ENCODE measurements around the gene SLC16A1. TPM values are rescaled to one million over a fixed set of nuclear protein-coding genes. Genes with fewer than 3 reads are reported as not detected.
"Not testable (repeated sequence)": the region's sequence is repeated elsewhere in the genome, so short reads cannot be mapped to it uniquely, and the experiment has no call there.

Gene SLC16A1
- total RNA-seq, 2 donors from 2014 or later = 55.6 to 70.5 TPM

GRCh38 chr1:112983537-112984131 lies 27.6 kb upstream of the SLC16A1 start:
- no peaks in the 10 kb centered on the region for H3K4me1 Mint-ChIP-seq (ENCODE audit: low read depth)
- H3K36me3 Mint-ChIP-seq (ENCODE audit: insufficient read depth in 2 of 2) = no peaks in the 10 kb centered on the region
- no peak for DNase-seq
- no peak for ATAC-seq (replicated peaks in 1 of 2)
- H3K27ac Mint-ChIP-seq = no peak overlapping the region
- no peaks in the 10 kb centered on the region for H3K27me3 Mint-ChIP-seq (ENCODE audit: low read depth)
- no peak overlapping the region for H3K4me3 Mint-ChIP-seq
- H3K9me3 Mint-ChIP-seq = no peaks in the 10 kb centered on the region

- Mint-ChIP-seq H3K27ac (no peak overlapping the region), H3K27me3 (ENCODE audit: low read depth) (no peaks in the 10 kb centered on the region), H3K4me1 (ENCODE audit: low read depth) (no peaks in the 10 kb centered on the region), H3K9me3 (no peaks in the 10 kb centered on the region), H3K4me3 (no peak overlapping the region), H3K36me3 (ENCODE audit: insufficient read depth in 2 of 2) (no peaks in the 10 kb centered on the region)
- no peak for ATAC-seq (replicated peaks in 1 of 2)
- DNase-seq = no peak
Observed at GRCh38 chr1:112982853-112983536, 27.0 kb upstream of the SLC16A1 start.

- no peaks in the 10 kb centered on the region for H3K4me1 Mint-ChIP-seq (ENCODE audit: low read depth)
- H3K36me3 Mint-ChIP-seq (ENCODE audit: insufficient read depth in 2 of 2) = no peaks in the 10 kb centered on the region
- H3K9me3 Mint-ChIP-seq = no peaks in the 10 kb centered on the region
- H3K27me3 Mint-ChIP-seq (ENCODE audit: low read depth) = no peaks in the 10 kb centered on the region
- H3K27ac Mint-ChIP-seq = no peak overlapping the region
- no peak for ATAC-seq (replicated peaks in 1 of 2)
- H3K4me3 Mint-ChIP-seq = no peak overlapping the region
- DNase-seq = no peak
Observed at GRCh38 chr1:112982328-112982727, 26.3 kb upstream of the SLC16A1 start.

- not testable (repeated sequence) for H3K27ac Mint-ChIP-seq; ATAC-seq (replicated peaks in 1 of 2); H3K4me3 Mint-ChIP-seq; H3K9me3 Mint-ChIP-seq; H3K27me3 Mint-ChIP-seq (ENCODE audit: low read depth); H3K36me3 Mint-ChIP-seq (ENCODE audit: insufficient read depth in 2 of 2); H3K4me1 Mint-ChIP-seq (ENCODE audit: low read depth); DNase-seq
Observed at GRCh38 chr1:112981834-112982233, 25.8 kb upstream of the SLC16A1 start.

GRCh38 chr1:112981426-112981825 lies 25.4 kb upstream of the SLC16A1 start:
- Mint-ChIP-seq H3K4me1 (ENCODE audit: low read depth) (no peaks in the 10 kb centered on the region), H3K9me3 (no peaks in the 10 kb centered on the region), H3K27me3 (ENCODE audit: low read depth) (no peaks in the 10 kb centered on the region), H3K27ac (no peak overlapping the region), H3K36me3 (ENCODE audit: insufficient read depth in 2 of 2) (no peaks in the 10 kb centered on the region), H3K4me3 (no peak overlapping the region)
- DNase-seq = no peak
- no peak for ATAC-seq (replicated peaks in 1 of 2)

- no peaks in the 10 kb centered on the region for H3K27me3 Mint-ChIP-seq (ENCODE audit: low read depth)
- no peaks in the 10 kb centered on the region for H3K4me1 Mint-ChIP-seq (ENCODE audit: low read depth)
- H3K4me3 Mint-ChIP-seq = no peak overlapping the region
- no peaks in the 10 kb centered on the region for H3K9me3 Mint-ChIP-seq
- H3K36me3 Mint-ChIP-seq (ENCODE audit: insufficient read depth in 2 of 2) = peaks cover 0 to 4% of the 10 kb centered on the region in 2 donors
- DNase-seq (no peak), ATAC-seq (replicated peaks in 1 of 2) (no peak)
- H3K27ac Mint-ChIP-seq = no peak overlapping the region
Observed at GRCh38 chr1:112975336-112975735, 19.3 kb upstream of the SLC16A1 start.

GRCh38 chr1:112974646-112975045 lies 18.6 kb upstream of the SLC16A1 start:
- Mint-ChIP-seq H3K27ac (no peak overlapping the region), H3K27me3 (ENCODE audit: low read depth) (no peaks in the 10 kb centered on the region), H3K4me1 (ENCODE audit: low read depth) (no peaks in the 10 kb centered on the region), H3K9me3 (no peaks in the 10 kb centered on the region), H3K36me3 (ENCODE audit: insufficient read depth in 2 of 2) (peaks cover 1 to 4% of the 10 kb centered on the region in 2 donors), H3K4me3 (no peak overlapping the region)
- DNase-seq = no peak
- no peak for ATAC-seq (replicated peaks in 1 of 2)

- no peaks in the 10 kb centered on the region for H3K9me3 Mint-ChIP-seq
- ATAC-seq (replicated peaks in 1 of 2) = no peak
- H3K27ac Mint-ChIP-seq = no peak overlapping the region
Observed at GRCh38 chr1:112973788-112974187, 17.8 kb upstream of the SLC16A1 start.

GRCh38 chr1:112971006-112971405 lies 15.0 kb upstream of the SLC16A1 start:
- DNase-seq = no peak
- Mint-ChIP-seq H3K9me3 (no peaks in the 10 kb centered on the region), H3K27ac (no peak overlapping the region), H3K36me3 (ENCODE audit: insufficient read depth in 2 of 2) (peaks cover 4 to 21% of the 10 kb centered on the region in 2 donors), H3K4me3 (no peak overlapping the region), H3K4me1 (ENCODE audit: low read depth) (no peaks in the 10 kb centered on the region), H3K27me3 (ENCODE audit: low read depth) (no peaks in the 10 kb centered on the region)
- no peak for ATAC-seq (replicated peaks in 1 of 2)

More at GRCh38 chr1:112973788-112974187, 17.8 kb upstream of the SLC16A1 start:
- no peaks in the 10 kb centered on the region for H3K27me3 Mint-ChIP-seq (ENCODE audit: low read depth)
- DNase-seq = no peak
- no peaks in the 10 kb centered on the region for H3K4me1 Mint-ChIP-seq (ENCODE audit: low read depth)
- no peak overlapping the region for H3K4me3 Mint-ChIP-seq
- peaks cover 1 to 9% of the 10 kb centered on the region in 2 donors for H3K36me3 Mint-ChIP-seq (ENCODE audit: insufficient read depth in 2 of 2)

- ATAC-seq (replicated peaks in 1 of 2) (no peak), DNase-seq (no peak)
- peaks cover 5 to 49% of the 10 kb centered on the region in 2 donors for H3K36me3 Mint-ChIP-seq (ENCODE audit: insufficient read depth in 2 of 2)
- peaks cover 30% of the 10 kb centered on the region for H3K4me1 Mint-ChIP-seq (ENCODE audit: low read depth)
- no peak overlapping the region for H3K27ac Mint-ChIP-seq
- H3K4me3 Mint-ChIP-seq = no peak overlapping the region
- H3K27me3 Mint-ChIP-seq (ENCODE audit: low read depth) = no peaks in the 10 kb centered on the region
- no peaks in the 10 kb centered on the region for H3K9me3 Mint-ChIP-seq
Observed at GRCh38 chr1:112964347-112964746, 8.4 kb upstream of the SLC16A1 start.

- Mint-ChIP-seq H3K27me3 (ENCODE audit: low read depth) (no peaks in the 10 kb centered on the region), H3K4me3 (peak overlapping the region in 1 of 2 donors; percentile 84), H3K27ac (peak overlapping the region; percentile 86), H3K4me1 (ENCODE audit: low read depth) (peaks cover 48% of the 10 kb centered on the region), H3K36me3 (ENCODE audit: insufficient read depth in 2 of 2) (peaks cover 8 to 40% of the 10 kb centered on the region in 2 donors), H3K9me3 (no peaks in the 10 kb centered on the region)
- DNase-seq (no peak), ATAC-seq (replicated peaks in 1 of 2) (no peak)
Observed at GRCh38 chr1:112961072-112961471, 5.1 kb upstream of the SLC16A1 start.

GRCh38 chr1:112960384-112960783 lies 4.4 kb upstream of the SLC16A1 start:
- H3K9me3 Mint-ChIP-seq = no peaks in the 10 kb centered on the region
- H3K27ac Mint-ChIP-seq = peak overlapping the region; percentile 86
- ATAC-seq (replicated peaks in 1 of 2) (no peak), DNase-seq (no peak)
- peak overlapping the region; percentile 45 to 84 for H3K4me3 Mint-ChIP-seq
- no peaks in the 10 kb centered on the region for H3K27me3 Mint-ChIP-seq (ENCODE audit: low read depth)
- H3K4me1 Mint-ChIP-seq (ENCODE audit: low read depth) = peaks cover 48% of the 10 kb centered on the region
- H3K36me3 Mint-ChIP-seq (ENCODE audit: insufficient read depth in 2 of 2) = peaks cover 8 to 35% of the 10 kb centered on the region in 2 donors

- H3K4me1 Mint-ChIP-seq (ENCODE audit: low read depth) = peaks cover 65% of the 10 kb centered on the region
- peak overlapping the region; percentile 90 to 100 for H3K4me3 Mint-ChIP-seq
- not testable (repeated sequence) for ATAC-seq (replicated peaks in 1 of 2); H3K9me3 Mint-ChIP-seq; H3K27me3 Mint-ChIP-seq (ENCODE audit: low read depth); H3K27ac Mint-ChIP-seq; DNase-seq
- H3K36me3 Mint-ChIP-seq (ENCODE audit: insufficient read depth in 2 of 2) = peaks cover 9 to 29% of the 10 kb centered on the region in 2 donors
Observed at GRCh38 chr1:112958236-112958635, 2.2 kb upstream of the SLC16A1 start.

Data from activated T-cell treated with anti-CD3 and anti-CD28 coated beads, Interleukin-2, amount 50 U/mL, for 72 hours (primary cell).